H1 (cell line): Measurements from ENCODE around the gene TLE2. TPM values are rescaled to one million over a fixed set of nuclear protein-coding genes. Genes with fewer than 3 reads are reported as not detected.

ENCODE experiments used
- CBX5 ChIP-seq: fragments of 300-800, 300-1000 bp; sonication (generic); IDR thresholded peaks from 2 replicates; pipeline ENCODE4 v1.7.1; 2016; ENCODE audit warnings: antibody characterized with exemption, low read length, low read depth
- CEBPB ChIP-seq: IDR thresholded peaks from 2 replicates; pipeline ENCODE4 v1.6.1; 2012; ENCODE audit warnings: low read depth, low read length
- KDM5A ChIP-seq: fragments of 200-600 bp; IDR thresholded peaks from 2 replicates; pipeline ENCODE4 v1.7.1; 2012; ENCODE audit warnings: mild to moderate bottlenecking, low read length, inconsistent platforms, mixed read lengths
- polyA plus RNA-seq, 7 experiments: library from polyadenylated mRNA; depleted of rRNA in 3 of 7; stranded (reverse) in 5 of 7; unstranded in 2 of 7; fragments of >200 nt in 5 of 7; fragments of 200-250 nt in 2 of 7; gene quantifications; 1 replicate in 5 of 7; 2 replicates in 1 of 7; 4 replicates in 1 of 7; pipeline versions ENCODE4 v1.2.1 to v1.2.3, GENCODE V29; 2011 to 2013; ENCODE audit warnings: missing spikeins in 2 of 7, mixed read lengths in 2 of 7
- total RNA-seq: library from RNA; stranded (reverse); fragmentation: NEBNext Ultra II Directional; extraction: Animal tissue kit (Norgen Biotek cat#: 25700); gene quantifications from 2 replicates; pipeline ENCODE4 v1.2.1, GENCODE V29; 2021

The TLE2 gene
- total and polyA plus RNA-seq, 2 of the 8 experiments (the other 6 are each of a cell fraction or from before 2014, with no cell fraction given), result 8.0 to 11.5 TPM

- no peak for TF ChIP-seq CBX5
- TF ChIP-seq KDM5A, result no peak
- no peak for TF ChIP-seq CEBPB
Measured at GRCh38 chr19:2988568-2988967, 40.5 kb downstream of the TLE2 start (continued).
